ENCODE data around the gene PNLIPRP2.

The PNLIPRP2 gene

DNA sequence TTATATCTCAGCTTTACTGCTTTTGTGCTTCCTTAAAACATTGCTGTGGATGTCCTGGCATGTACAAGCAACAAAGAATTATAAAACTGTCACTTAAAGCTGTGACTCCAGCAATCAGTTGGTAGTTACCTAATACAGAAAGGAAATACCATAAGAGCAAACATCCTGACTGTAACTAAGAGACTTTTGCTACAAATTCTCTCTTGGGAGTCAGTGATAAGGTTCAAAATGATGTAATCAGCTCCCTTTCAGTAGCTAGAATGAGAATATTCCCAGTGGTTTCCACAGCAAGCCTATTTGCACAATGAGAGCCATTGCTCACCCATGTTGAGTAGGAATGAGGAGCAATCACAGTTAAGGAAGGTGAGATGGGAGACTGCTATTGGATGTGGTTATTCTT, 22.4 kb upstream of the PNLIPRP2 start:
- no peaks in the 10 kb centered on the region for H3K9me3 Mint-ChIP-seq
- no peaks in the 10 kb centered on the region for H3K4me1 Mint-ChIP-seq
- H3K36me3 Mint-ChIP-seq (ENCODE audit: low read depth), result no peaks in the 10 kb centered on the region
- TF ChIP-seq, protein P1, sequence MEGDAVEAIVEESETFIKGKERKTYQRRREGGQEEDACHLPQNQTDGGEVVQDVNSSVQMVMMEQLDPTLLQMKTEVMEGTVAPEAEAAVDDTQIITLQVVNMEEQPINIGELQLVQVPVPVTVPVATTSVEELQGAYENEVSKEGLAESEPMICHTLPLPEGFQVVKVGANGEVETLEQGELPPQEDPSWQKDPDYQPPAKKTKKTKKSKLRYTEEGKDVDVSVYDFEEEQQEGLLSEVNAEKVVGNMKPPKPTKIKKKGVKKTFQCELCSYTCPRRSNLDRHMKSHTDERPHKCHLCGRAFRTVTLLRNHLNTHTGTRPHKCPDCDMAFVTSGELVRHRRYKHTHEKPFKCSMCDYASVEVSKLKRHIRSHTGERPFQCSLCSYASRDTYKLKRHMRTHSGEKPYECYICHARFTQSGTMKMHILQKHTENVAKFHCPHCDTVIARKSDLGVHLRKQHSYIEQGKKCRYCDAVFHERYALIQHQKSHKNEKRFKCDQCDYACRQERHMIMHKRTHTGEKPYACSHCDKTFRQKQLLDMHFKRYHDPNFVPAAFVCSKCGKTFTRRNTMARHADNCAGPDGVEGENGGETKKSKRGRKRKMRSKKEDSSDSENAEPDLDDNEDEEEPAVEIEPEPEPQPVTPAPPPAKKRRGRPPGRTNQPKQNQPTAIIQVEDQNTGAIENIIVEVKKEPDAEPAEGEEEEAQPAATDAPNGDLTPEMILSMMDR (IDR thresholded peaks at IDR 0.05), result no peak
- DNase-seq, result no peak
- peaks cover 25% of the 10 kb centered on the region for H3K27me3 Mint-ChIP-seq (ENCODE audit: low read depth, poor library complexity)
- H3K27ac Mint-ChIP-seq, result no peak overlapping the region
- H3K4me3 Mint-ChIP-seq, result no peak overlapping the region

DNA sequence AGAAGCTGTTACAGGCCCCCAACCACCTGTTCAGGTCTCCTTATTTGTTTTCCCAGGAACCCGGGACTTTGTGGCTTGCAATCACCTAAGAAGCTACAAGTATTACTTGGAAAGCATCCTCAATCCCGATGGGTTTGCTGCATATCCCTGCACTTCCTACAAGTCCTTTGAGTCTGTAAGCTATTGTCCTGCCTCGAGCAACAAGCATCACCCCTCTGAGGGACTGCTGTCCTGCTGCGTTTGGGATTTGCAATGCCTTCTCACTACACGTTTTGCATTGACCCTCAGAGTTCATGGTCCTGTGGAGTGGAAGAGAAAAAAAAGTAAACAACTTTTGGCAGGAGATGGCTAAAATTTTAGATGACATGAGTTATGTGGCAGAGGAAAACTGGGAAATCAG, 20.8 kb upstream of the PNLIPRP2 start:
- Mint-ChIP-seq H3K9me3 (no peaks in the 10 kb centered on the region), H3K4me3 (no peak overlapping the region), H3K27me3 (ENCODE audit: low read depth, poor library complexity) (peaks cover 25% of the 10 kb centered on the region), H3K36me3 (ENCODE audit: low read depth) (no peaks in the 10 kb centered on the region), H3K4me1 (no peaks in the 10 kb centered on the region), H3K27ac (no peak overlapping the region)
- no peak for DNase-seq
- TF ChIP-seq, protein P1 (IDR thresholded peaks at IDR 0.05), result no peak

DNA sequence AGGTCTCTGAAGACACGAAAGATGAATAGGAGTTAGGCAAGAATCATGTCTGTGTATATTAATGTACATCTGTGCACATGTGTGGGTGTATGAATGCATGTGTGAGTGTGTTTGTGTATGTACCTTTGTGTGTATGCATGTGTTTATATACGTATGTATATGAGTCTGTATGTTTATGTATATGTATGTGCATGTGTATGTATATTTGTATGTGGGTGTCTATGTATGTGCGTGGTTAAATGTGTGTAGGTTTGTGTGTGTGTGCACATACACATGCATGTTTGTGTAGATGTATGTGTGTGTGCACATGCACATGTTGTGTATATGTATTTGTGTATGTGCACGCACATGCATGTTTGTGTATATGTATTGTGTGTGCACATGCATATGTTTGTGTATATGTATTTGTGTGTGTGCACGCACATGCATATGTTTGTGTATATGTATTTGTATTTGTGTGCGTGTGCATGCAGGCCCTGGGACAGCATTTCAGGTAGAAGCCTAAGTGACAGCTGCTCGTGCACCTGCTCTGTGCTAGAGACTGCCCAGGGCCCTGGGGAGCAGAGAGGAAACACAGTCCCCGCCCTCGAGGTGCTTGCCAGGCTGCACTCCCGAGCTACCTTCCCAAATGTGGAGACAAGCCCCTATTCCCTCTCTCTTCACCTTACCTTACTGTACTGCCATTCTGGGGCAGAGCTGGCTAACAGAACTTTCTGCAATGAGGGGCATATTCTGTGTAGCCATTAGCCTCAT, 17.9 kb upstream of the PNLIPRP2 start:
- no peak overlapping the region for H3K4me3 Mint-ChIP-seq
- peaks cover 6% of the 10 kb centered on the region for H3K4me1 Mint-ChIP-seq
- H3K36me3 Mint-ChIP-seq (ENCODE audit: low read depth), result no peaks in the 10 kb centered on the region
- no peak overlapping the region for H3K27ac Mint-ChIP-seq
- H3K27me3 Mint-ChIP-seq (ENCODE audit: low read depth, poor library complexity), result peaks cover 27% of the 10 kb centered on the region
- H3K9me3 Mint-ChIP-seq, result no peaks in the 10 kb centered on the region
- no peak for DNase-seq
- TF ChIP-seq, protein P1 (IDR thresholded peaks at IDR 0.05), result no peak

DNA sequence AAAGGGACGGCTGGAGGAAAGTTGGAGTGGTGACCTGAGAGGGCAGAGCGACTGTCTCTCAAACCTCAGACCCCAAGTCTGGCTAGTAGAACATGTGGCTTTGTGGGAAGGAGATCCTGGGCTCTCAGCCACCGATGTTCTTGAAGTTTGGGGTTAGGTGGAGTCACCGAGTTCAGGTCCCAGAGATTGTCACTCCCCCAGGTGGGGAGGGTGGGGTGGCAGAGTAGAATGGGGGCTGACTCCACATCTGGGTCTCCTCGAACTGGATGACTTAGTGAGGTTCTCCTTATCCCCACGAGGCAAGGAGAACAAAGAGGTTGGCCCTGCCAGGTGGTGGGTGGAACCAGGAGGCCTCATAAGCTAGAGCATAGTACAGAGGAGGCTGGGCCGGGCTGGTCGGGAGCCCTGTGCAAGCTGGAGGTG, 14.7 kb upstream of the PNLIPRP2 start:
- DNase-seq, result no peak
- H3K9me3 Mint-ChIP-seq, result no peaks in the 10 kb centered on the region
- H3K4me3 Mint-ChIP-seq, result no peak overlapping the region
- no peaks in the 10 kb centered on the region for H3K36me3 Mint-ChIP-seq (ENCODE audit: low read depth)
- H3K4me1 Mint-ChIP-seq, result peaks cover 14% of the 10 kb centered on the region
- H3K27ac Mint-ChIP-seq, result no peak overlapping the region
- TF ChIP-seq, protein P1 (IDR thresholded peaks at IDR 0.05), result no peak
- peaks cover 26% of the 10 kb centered on the region for H3K27me3 Mint-ChIP-seq (ENCODE audit: low read depth, poor library complexity)

DNA sequence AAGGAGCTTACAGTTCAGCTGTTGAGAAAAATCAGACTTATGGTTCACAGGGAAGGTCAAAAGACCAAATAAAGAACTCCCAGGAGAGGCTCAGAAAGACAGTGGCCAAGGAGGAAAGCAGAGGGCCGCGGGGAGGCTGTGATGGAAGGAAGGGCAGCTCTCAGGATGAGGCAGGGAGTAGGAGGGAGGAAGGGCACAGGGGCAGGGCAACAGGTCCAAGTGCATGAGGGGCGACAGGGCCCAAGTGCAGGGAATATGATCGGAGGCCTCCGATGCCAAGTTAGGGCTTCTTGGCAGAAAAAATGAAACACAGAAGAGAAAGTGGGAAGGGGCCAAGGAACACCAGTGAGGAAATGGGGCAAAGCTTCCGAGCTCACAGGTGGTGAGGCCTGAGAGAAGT, 13.4 kb upstream of the PNLIPRP2 start:
- no peak for DNase-seq
- H3K36me3 Mint-ChIP-seq (ENCODE audit: low read depth), result no peaks in the 10 kb centered on the region
- H3K4me3 Mint-ChIP-seq, result no peak overlapping the region
- TF ChIP-seq, protein P1 (IDR thresholded peaks at IDR 0.05), result no peak
- peaks cover 14% of the 10 kb centered on the region for H3K4me1 Mint-ChIP-seq
- H3K27me3 Mint-ChIP-seq (ENCODE audit: low read depth, poor library complexity), result peaks cover 24% of the 10 kb centered on the region
- no peaks in the 10 kb centered on the region for H3K9me3 Mint-ChIP-seq
- no peak overlapping the region for H3K27ac Mint-ChIP-seq
